ENCODE data around the gene BSN. TPM values are rescaled to one million over a fixed set of nuclear protein-coding genes. Genes with fewer than 3 reads are reported as not detected.
A peak's percentile ranks its signal among the peaks of the same experiment; 100 is the strongest.

BSN gene
- total RNA-seq, 1 donor from 2014 or later = not detected

DNA sequence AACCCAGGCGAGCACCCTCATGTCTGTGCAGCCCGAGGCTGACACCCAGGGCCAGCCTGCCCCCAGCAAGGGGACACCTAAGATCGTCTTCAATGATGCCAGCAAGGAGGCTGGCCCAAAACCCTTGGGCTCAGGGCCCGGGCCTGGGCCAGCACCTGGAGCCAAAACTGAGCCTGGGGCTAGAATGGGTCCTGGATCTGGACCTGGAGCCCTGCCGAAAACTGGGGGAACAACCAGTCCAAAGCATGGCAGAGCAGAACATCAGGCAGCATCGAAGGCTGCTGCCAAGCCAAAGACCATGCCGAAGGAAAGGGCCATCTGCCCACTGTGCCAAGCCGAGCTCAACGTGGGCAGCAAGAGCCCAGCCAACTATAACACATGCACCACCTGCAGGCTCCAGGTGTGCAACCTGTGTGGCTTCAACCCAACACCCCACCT is 88.5 kb downstream of the BSN start:
- TF ChIP-seq, protein P1, sequence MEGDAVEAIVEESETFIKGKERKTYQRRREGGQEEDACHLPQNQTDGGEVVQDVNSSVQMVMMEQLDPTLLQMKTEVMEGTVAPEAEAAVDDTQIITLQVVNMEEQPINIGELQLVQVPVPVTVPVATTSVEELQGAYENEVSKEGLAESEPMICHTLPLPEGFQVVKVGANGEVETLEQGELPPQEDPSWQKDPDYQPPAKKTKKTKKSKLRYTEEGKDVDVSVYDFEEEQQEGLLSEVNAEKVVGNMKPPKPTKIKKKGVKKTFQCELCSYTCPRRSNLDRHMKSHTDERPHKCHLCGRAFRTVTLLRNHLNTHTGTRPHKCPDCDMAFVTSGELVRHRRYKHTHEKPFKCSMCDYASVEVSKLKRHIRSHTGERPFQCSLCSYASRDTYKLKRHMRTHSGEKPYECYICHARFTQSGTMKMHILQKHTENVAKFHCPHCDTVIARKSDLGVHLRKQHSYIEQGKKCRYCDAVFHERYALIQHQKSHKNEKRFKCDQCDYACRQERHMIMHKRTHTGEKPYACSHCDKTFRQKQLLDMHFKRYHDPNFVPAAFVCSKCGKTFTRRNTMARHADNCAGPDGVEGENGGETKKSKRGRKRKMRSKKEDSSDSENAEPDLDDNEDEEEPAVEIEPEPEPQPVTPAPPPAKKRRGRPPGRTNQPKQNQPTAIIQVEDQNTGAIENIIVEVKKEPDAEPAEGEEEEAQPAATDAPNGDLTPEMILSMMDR (IDR thresholded peaks at IDR 0.05; ENCODE audit: insufficient read depth, low read length, severe bottlenecking) = no peak
- DNase-seq (ENCODE audit: low read depth) (no peak), FAIRE-seq (no peak)
- Histone ChIP-seq H3K36me3 (ENCODE audit: control insufficient read depth, insufficient read depth, low read length) (no peaks in the 10 kb centered on the region), H3K4me3 (ENCODE audit: low read depth, low read length) (no peak overlapping the region), H3K27me3 (ENCODE audit: control insufficient read depth, insufficient read depth, low read length) (no peaks in the 10 kb centered on the region)

DNA sequence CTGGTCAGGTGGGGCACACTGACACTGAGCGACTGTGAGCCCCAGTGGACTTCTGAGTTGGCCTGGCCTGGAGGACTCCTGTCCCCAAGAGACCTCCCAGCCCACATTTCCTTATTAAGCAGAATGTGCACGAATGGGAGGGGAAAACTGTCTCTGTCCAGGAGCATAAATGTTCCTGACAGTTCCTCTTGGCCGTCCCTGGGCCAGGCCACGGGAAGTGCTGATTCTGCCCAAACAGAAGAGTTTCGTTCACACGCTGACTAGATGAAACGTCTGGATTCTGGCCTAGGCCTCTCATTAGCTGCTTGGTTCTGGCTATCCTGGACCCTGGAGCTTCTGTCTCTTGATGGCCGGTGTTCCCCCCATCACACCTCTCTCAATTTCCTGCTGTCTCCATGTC is 90.4 kb downstream of the BSN start:
- Histone ChIP-seq H3K36me3 (ENCODE audit: control insufficient read depth, insufficient read depth, low read length) (no peaks in the 10 kb centered on the region), H3K4me3 (ENCODE audit: low read depth, low read length) (no peak overlapping the region), H3K27me3 (ENCODE audit: control insufficient read depth, insufficient read depth, low read length) (no peaks in the 10 kb centered on the region)
- DNase-seq (ENCODE audit: low read depth) = no peak
- no peak for FAIRE-seq
- TF ChIP-seq, protein P1 (IDR thresholded peaks at IDR 0.05; ENCODE audit: insufficient read depth, low read length, severe bottlenecking) = no peak

DNA sequence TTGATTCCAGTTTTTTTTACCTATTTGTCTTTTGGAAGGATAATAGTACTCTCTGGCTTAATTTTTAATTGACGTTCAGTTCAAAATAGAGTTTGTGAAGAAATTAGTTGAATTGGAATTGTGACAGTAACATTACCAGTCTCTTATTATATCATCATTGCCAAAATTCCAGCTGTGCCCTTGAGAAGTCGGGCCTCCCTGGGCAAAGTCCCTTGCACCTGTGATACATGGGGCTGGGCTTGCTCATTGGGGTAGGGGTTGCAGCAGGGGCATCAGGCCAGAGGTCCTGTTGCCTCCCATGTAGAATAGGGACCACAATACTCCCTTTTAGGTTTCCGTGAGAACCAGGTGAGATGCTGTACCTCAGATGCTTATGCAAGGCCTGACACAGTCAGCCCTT is 92.0 kb downstream of the BSN start:
- TF ChIP-seq, protein P1 (IDR thresholded peaks at IDR 0.05; ENCODE audit: insufficient read depth, low read length, severe bottlenecking) = no peak
- Histone ChIP-seq H3K4me3 (ENCODE audit: low read depth, low read length) (no peak overlapping the region), H3K27me3 (ENCODE audit: control insufficient read depth, insufficient read depth, low read length) (no peaks in the 10 kb centered on the region), H3K36me3 (ENCODE audit: control insufficient read depth, insufficient read depth, low read length) (no peaks in the 10 kb centered on the region)
- FAIRE-seq = no peak
- DNase-seq (ENCODE audit: low read depth) = no peak

DNA sequence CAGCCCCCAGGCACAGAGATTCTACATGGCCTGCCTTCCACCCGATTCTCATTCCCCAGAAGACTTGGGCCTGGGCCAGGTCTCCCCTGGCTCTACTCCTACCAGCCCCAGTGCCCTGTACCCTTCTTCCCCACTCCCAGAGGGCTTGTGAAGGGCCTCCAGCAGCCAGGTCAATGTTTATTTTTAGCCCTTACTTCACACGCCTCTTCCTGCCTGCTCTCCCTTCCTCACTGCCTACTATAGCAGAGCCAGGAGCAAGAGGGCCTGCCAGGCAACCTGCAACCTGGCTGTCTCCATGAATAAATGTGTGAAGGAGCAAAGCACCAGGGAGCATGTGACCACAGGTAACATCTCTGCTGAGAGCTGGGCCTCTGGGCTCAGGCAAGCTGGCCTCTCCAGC is 93.5 kb downstream of the BSN start:
- DNase-seq (ENCODE audit: low read depth) (peak; percentile 22), FAIRE-seq (no peak)
- H3K4me3 ChIP-seq (ENCODE audit: low read depth, low read length) = no peak overlapping the region
- TF ChIP-seq, protein P1 (IDR thresholded peaks at IDR 0.05; ENCODE audit: insufficient read depth, low read length, severe bottlenecking) = no peak
- H3K27me3 ChIP-seq (ENCODE audit: control insufficient read depth, insufficient read depth, low read length) = no peaks in the 10 kb centered on the region
- H3K36me3 ChIP-seq (ENCODE audit: control insufficient read depth, insufficient read depth, low read length) = no peaks in the 10 kb centered on the region

DNA sequence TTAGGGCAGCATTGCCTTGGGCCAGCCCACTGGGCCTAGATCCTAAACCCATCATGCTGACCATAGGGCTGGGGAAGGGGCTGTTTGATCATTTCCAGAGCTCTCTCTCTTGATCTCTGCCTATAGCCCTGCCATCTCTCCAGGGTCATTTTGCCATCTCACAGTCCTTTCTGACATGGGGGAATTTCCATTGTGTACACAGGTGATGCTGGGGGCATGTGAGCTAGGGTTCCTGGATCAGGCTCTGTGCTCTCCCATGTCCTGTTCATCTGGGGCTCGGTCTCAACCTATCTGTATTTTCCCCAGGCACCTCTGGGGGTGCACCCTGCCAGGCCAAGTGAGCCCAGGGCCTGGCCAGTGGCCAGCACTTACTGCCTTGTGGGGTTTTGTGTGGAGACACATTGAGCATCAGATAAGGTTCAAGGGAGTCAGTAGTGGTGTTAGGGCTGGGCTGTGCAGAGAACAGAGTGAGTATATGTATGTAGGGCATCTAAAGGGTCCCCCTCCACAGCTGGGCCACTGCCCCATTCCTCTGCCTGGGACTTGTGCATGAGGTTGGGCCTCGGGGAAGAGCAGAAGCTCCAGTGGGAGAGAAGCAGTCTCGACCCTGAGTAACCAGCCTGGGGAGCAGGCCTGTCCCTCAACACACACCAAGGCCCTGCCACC is 94.2 kb downstream of the BSN start:
- TF ChIP-seq, protein P1 (IDR thresholded peaks at IDR 0.05; ENCODE audit: insufficient read depth, low read length, severe bottlenecking) = no peak
- H3K36me3 ChIP-seq (ENCODE audit: control insufficient read depth, insufficient read depth, low read length) = no peaks in the 10 kb centered on the region
- H3K27me3 ChIP-seq (ENCODE audit: control insufficient read depth, insufficient read depth, low read length) = no peaks in the 10 kb centered on the region
- DNase-seq (ENCODE audit: low read depth) (no peak), FAIRE-seq (peak; percentile 77)
- no peak overlapping the region for H3K4me3 ChIP-seq (ENCODE audit: low read depth, low read length)

DNA sequence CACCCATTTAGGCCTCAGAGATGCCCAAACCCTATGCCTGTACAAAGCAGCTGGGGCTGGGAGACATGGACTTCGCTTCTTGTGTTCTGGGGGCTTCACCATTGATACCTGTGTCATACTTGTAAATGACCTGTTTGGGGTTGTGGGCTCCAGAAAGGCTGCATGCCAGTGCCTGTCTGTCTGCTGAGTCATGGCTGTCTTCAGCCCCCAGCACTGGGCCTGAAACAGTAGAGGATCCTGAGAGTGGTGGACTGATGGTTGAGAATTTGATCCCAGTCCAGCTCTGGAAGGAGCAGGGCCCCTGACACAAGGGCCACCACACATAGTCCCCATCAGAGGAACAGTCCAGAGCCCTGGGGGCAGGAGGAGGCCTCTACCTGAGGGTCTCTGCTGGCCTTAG is 95.3 kb downstream of the BSN start:
- H3K36me3 ChIP-seq (ENCODE audit: control insufficient read depth, insufficient read depth, low read length) = no peaks in the 10 kb centered on the region
- H3K4me3 ChIP-seq (ENCODE audit: low read depth, low read length) = no peak overlapping the region
- no peaks in the 10 kb centered on the region for H3K27me3 ChIP-seq (ENCODE audit: control insufficient read depth, insufficient read depth, low read length)
- TF ChIP-seq, protein P1 (IDR thresholded peaks at IDR 0.05; ENCODE audit: insufficient read depth, low read length, severe bottlenecking) = no peak
- no peak for FAIRE-seq
- DNase-seq (ENCODE audit: low read depth) = peak; percentile 55
